ENCODE results near the gene OR9A4.

- TF ChIP-seq CTCF (IDR thresholded peaks at IDR 0.05): no peak
- no peak for TF ChIP-seq POLR2A (IDR thresholded peaks at IDR 0.05)
These were observed 43.3 kb upstream of the OR9A4 start for GRCh38 chr7:141872931-141873330.

Measured in uterus (tissue), 2 donors.